Left ventricle myocardium inferior (tissue), 1 donor: ENCODE measurements around the gene TRIM38. TPM values are rescaled to one million over a fixed set of nuclear protein-coding genes. Genes with fewer than 3 reads are reported as not detected.

ENCODE experiments used
- DNase-seq: peaks from one replicate; pipeline ENCODE4 v3.0.0-alpha.2; 2020
- H3K27ac ChIP-seq: fragments of 200-600 bp; replicated peaks from 2 replicates; pipeline ENCODE4 v1.8.0; 2021
- H3K27me3 ChIP-seq: fragments of 200-600 bp; 2 replicates; pipeline ENCODE4 v1.8.0; 2021; ENCODE audit warnings: low read depth
- H3K36me3 ChIP-seq: fragments of 200-600 bp; 2 replicates; pipeline ENCODE4 v1.8.0; 2021
- H3K4me1 ChIP-seq: fragments of 200-600 bp; 2 replicates; pipeline ENCODE4 v1.8.0; 2021
- H3K4me3 ChIP-seq: fragments of 200-600 bp; 2 replicates; pipeline ENCODE4 v1.8.0; 2021; ENCODE audit warnings: mild to moderate bottlenecking, moderate library complexity
- H3K9me3 ChIP-seq: fragments of 200-600 bp; replicated peaks from 2 replicates; pipeline ENCODE4 v1.8.0; 2021
- intact Hi-C: fragments of 100-400 bp; cut with micrococcal nuclease; formaldehyde crosslinking; loops from one replicate; pipeline ENCODE4 v1.11.0; 2022
- total RNA-seq: library from RNA; stranded (reverse); fragmentation: NEBNext Ultra II Directional; extraction: Animal tissue kit (Norgen Biotek cat#: 25700); gene quantifications from one replicate; pipeline ENCODE4 v1.2.1, GENCODE V29; 2021
- TF ChIP-seq, protein P1 (sequence below): fragments of 200-600 bp; IDR thresholded peaks from 2 replicates; pipeline ENCODE4 v1.8.0; 2021; ENCODE audit warnings: antibody characterized with exemption, mild to moderate bottlenecking, borderline replicate concordance
- donor health status: DM: no; HTN: yes; CAD: no; lungs with severe emphysema.

Gene TRIM38
- total RNA-seq, 1 donor from 2014 or later = 2.2 TPM

DNA sequence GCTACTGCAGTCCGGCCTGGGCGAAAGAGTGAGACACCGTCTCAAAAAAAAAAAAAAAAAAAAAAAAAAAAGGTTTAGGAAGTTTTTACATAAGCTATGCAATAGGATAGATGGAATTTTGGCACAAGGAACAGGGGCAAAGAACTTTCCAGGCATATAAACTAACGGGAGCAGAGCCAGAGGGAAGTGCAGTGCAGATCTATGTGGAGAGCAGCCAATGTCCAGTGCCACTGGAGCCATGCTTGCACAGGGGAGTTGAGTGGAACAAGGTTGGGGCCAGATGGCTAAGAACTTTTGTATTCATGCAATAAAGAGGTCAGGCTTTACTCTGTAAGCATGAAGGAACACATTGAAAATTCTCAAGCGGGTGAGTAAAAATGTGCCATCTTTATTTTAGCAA lies 42.9 kb upstream of the TRIM38 start:
- Histone ChIP-seq H3K27me3 (peaks cover 15% of the 10 kb centered on the region), H3K27ac (no peak overlapping the region), H3K4me1 (no peaks in the 10 kb centered on the region), H3K4me3 (no peak overlapping the region), H3K9me3 (no peaks in the 10 kb centered on the region), H3K36me3 (no peaks in the 10 kb centered on the region)
- TF ChIP-seq, protein P1, sequence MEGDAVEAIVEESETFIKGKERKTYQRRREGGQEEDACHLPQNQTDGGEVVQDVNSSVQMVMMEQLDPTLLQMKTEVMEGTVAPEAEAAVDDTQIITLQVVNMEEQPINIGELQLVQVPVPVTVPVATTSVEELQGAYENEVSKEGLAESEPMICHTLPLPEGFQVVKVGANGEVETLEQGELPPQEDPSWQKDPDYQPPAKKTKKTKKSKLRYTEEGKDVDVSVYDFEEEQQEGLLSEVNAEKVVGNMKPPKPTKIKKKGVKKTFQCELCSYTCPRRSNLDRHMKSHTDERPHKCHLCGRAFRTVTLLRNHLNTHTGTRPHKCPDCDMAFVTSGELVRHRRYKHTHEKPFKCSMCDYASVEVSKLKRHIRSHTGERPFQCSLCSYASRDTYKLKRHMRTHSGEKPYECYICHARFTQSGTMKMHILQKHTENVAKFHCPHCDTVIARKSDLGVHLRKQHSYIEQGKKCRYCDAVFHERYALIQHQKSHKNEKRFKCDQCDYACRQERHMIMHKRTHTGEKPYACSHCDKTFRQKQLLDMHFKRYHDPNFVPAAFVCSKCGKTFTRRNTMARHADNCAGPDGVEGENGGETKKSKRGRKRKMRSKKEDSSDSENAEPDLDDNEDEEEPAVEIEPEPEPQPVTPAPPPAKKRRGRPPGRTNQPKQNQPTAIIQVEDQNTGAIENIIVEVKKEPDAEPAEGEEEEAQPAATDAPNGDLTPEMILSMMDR = no peak
- no peak for DNase-seq
- intact Hi-C loops = no loop called here

DNA sequence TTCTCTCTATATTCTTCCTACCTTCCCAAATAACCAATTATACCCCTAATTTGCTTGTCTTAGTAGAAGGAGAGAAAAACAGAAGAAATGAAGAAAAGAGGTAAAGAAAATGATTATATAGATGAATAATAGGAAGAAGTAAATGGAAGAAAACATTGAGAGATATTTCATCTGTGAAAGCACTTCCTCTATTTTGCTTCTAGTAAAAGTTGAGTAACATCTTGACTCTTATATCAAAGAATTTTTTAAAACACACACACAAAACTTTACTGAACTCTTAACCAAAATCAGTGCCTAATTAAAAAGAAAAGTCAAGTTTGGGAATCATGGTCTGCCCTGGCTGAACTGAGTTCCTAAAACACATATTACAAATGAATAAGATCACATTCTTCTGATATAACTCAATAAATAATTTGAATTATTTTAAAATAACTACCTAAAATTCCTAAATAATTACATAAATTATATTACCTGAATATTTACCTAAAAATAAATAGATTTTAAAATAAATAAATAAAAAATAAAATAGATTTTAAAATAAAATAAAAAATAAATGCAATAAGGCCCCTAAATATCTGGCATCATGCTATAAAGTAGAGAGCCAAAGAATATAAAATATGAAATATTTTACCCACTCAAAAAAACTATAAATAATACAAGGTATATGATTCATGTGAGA lies 40.9 kb upstream of the TRIM38 start:
- H3K9me3 ChIP-seq = no peaks in the 10 kb centered on the region
- peaks cover 3% of the 10 kb centered on the region for H3K27me3 ChIP-seq
- intact Hi-C loops = no loop called here
- H3K4me3 ChIP-seq = no peak overlapping the region
- H3K36me3 ChIP-seq = no peaks in the 10 kb centered on the region
- H3K4me1 ChIP-seq = no peaks in the 10 kb centered on the region
- TF ChIP-seq, protein P1 = no peak
- DNase-seq = no peak
- H3K27ac ChIP-seq = no peak overlapping the region

DNA sequence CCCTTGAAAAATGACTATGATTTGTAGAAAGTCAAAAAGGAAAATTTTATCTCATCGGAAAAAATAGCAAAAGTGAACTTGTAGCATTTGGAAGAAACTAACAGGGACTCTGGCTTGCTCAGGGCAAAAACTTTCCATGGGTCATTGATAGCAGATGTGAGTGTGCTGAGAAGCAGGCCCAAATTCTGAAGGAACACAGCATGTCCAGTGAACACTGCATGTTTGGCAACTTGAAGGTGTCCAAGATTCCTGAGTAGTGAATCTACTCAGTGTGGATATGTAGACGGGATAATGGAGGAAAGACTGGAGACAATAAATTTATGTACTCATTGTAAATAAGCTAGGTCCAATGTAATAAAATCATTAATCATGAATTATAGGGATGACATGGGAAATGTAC lies 40.3 kb upstream of the TRIM38 start:
- intact Hi-C loops = no loop called here
- H3K4me3 ChIP-seq = no peak overlapping the region
- TF ChIP-seq, protein P1 = no peak
- H3K4me1 ChIP-seq = no peaks in the 10 kb centered on the region
- H3K9me3 ChIP-seq = no peaks in the 10 kb centered on the region
- H3K36me3 ChIP-seq = no peaks in the 10 kb centered on the region
- no peak for DNase-seq
- H3K27me3 ChIP-seq = no peaks in the 10 kb centered on the region
- no peak overlapping the region for H3K27ac ChIP-seq

DNA sequence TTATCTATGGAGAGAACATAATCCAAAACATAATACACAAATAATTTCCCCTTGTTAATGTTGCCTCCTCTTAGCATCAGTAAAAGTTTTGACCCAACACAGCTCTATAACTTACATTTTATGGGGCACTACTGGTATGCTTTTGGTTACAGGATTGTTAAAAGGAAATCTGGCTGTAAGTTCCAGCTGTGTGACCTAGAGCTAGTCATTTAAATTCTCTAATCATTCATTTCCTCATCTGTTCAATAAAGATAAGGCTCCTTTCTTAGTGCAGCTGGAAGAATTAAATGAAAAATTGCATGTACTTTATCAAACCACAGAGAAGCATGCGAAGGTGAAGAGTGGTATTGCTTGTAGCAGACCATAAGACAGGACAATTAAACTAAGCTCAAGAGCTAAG lies 36.7 kb upstream of the TRIM38 start:
- Histone ChIP-seq H3K36me3 (no peaks in the 10 kb centered on the region), H3K4me3 (no peak overlapping the region), H3K27ac (no peak overlapping the region), H3K27me3 (no peaks in the 10 kb centered on the region), H3K4me1 (no peaks in the 10 kb centered on the region), H3K9me3 (no peaks in the 10 kb centered on the region)
- intact Hi-C loops = no loop called here
- TF ChIP-seq, protein P1 = no peak
- no peak for DNase-seq

DNA sequence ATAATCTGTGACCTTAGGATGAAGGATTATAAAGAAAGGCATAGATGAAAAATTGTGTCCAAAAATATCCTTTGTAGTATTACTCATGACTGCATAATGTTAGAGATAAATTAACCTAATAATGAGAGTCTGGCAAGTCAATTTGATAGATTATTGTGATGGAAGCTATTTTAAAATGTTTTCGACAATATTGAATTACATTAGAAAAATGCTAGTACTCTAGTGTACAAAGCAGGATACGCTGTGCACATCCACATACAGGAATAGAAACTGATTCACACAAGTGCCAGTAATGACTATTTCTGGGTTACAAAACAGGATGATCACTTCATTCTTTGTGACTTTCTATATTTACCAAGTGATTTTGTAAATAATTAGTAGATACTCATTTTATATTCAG lies 35.4 kb upstream of the TRIM38 start:
- Histone ChIP-seq H3K4me3 (no peak overlapping the region), H3K27ac (no peak overlapping the region), H3K9me3 (no peaks in the 10 kb centered on the region), H3K4me1 (no peaks in the 10 kb centered on the region), H3K27me3 (no peaks in the 10 kb centered on the region), H3K36me3 (no peaks in the 10 kb centered on the region)
- TF ChIP-seq, protein P1 = no peak
- intact Hi-C loops = no loop called here
- DNase-seq = no peak
